Muscle layer of colon (tissue), 2 donors: ENCODE results near the gene COLGALT1.

Experiments used
- H3K27ac ChIP-seq: one replicate; pipeline ENCODE4 v1.7.0; 2013; ENCODE audit warnings: low read depth, mild to moderate bottlenecking, low read length, moderate library complexity
- H3K27me3 ChIP-seq, 2 donors: one replicate each; pipeline ENCODE4 v1.7.0; 2013; ENCODE audit warnings: low read length in 2 of 2, mild to moderate bottlenecking in 2 of 2; ENCODE audit not compliant: insufficient read depth in 2 of 2, control insufficient read depth in 1 of 2
- H3K36me3 ChIP-seq: one replicate; pipeline ENCODE4 v1.7.0; 2013; ENCODE audit warnings: mild to moderate bottlenecking, low read length; ENCODE audit not compliant: insufficient read depth
- H3K4me1 ChIP-seq: one replicate; pipeline ENCODE4 v1.7.0; 2013; ENCODE audit warnings: mild to moderate bottlenecking, low read length; ENCODE audit not compliant: insufficient read depth
- H3K4me3 ChIP-seq, 2 donors: one replicate each; pipeline ENCODE4 v1.7.0; 2013; ENCODE audit warnings: low read length in 2 of 2, low read depth in 1 of 2, mild to moderate bottlenecking in 1 of 2, moderate library complexity in 1 of 2
- H3K9ac ChIP-seq: one replicate; pipeline ENCODE4 v1.7.0; 2013; ENCODE audit warnings: low read length
- H3K9me3 ChIP-seq: one replicate; pipeline ENCODE4 v1.7.0; 2013; ENCODE audit warnings: mild to moderate bottlenecking, low read length
- donor health status: abdominal sarcoma.
- donor health status: Adenocarcinoma of cecum.

Gene COLGALT1

DNA sequence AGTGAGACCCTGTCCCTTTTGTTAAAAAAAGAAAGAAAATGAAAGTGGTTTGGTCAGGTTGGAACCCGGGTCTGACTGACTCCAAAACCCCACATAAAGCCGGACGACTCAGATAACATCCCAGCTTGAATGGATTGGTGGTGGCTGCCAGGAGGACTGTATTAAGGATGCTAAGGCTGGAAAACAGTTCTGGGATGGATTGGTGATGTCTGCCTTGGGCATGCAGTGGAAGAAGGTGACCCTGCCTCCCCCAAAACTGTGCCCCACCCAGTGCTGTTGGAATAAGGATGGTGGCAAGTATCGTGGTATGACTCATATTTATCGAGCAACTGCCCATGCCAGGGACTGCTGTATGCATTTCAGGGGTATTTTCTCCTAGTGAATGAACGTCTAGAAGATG, 18.5 kb upstream of the COLGALT1 start:
- Histone ChIP-seq H3K36me3 (no peaks in the 10 kb centered on the region), H3K9me3 (no peaks in the 10 kb centered on the region), H3K4me3 (no peak overlapping the region), H3K27me3 (peaks cover 0 to 9% of the 10 kb centered on the region in 2 donors), H3K4me1 (peaks cover 10% of the 10 kb centered on the region), H3K27ac (no peak overlapping the region), H3K9ac (no peak overlapping the region)

DNA sequence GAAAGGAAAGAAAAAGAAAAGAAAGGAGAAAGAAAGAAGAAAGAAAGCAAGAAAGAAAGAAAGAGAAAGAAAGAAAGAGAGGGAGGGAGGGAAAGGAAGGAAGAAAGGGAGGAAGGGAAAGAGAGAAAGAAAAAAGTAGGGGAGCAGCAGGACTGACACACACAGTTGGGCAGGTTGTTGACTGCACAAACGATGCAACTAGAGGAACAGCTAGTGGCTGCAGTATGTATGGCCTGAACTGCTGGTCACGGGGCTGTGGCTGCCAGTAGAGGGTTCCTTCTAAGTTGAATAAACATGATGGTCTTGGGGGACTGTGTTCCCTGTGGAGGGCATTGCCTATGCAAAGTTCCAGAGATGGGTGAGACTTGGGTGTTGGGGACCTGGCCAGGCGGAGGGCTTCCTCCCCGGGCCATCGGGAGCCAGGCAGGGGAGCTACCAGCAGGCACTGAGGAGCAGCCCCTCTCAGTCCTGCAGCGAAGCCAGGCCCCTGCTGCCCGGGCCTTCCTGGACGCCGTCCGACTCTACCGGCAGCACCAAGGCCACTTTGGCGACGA, 16.7 kb upstream of the COLGALT1 start:
- Histone ChIP-seq H3K4me1 (peaks cover 10% of the 10 kb centered on the region), H3K9ac (no peak overlapping the region), H3K27ac (no peak overlapping the region), H3K36me3 (no peaks in the 10 kb centered on the region), H3K27me3 (peaks cover 0 to 4% of the 10 kb centered on the region in 2 donors), H3K4me3 (peak overlapping the region; percentile 53 to 71), H3K9me3 (no peaks in the 10 kb centered on the region)

DNA sequence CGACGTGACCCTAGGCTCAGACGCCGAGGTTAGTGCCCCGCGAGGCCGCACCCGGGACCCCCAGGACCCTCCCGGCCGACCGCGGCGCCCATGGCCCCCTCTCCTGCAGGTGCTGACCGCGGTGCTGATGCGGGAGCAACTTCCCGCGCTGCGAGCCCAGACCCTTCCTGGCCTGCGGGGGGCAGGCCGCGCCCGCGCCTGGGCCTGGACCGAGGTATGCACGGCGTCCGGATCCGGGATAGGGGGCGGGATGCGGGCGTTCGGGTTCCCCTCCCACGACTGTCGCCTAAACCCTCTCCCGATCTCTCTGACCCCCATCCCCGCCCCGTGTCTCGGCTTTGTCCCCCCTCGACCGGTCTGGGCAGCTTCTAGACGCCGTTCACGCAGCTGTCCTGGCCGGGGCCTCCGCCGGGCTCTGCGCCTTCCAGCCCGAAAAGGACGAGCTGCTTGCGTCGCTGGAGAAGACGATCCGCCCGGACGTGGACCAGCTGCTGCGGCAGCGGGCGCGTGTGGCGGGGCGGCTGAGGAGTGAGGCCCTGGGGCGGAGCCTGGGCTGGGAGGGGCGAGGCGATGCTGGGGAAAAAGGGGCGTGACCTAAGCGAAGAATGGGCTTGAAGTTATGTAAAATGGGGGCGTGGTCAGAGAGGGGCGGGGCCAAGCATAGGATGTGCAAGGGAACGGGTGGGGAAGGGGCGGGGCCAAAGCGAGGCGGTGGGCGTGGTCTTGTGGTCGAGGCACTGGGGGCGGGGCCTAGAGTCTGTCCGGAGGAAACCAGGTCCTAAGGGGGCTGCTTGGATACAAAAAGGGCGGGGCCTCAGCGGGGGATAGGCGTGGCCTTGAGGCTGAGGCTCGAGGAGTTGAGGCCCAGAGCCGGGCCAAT, 16.0 kb upstream of the COLGALT1 start:
- Histone ChIP-seq H3K36me3 (no peaks in the 10 kb centered on the region), H3K27ac (peak overlapping the region; percentile 34), H3K4me3 (peak overlapping the region; percentile 53 to 71), H3K4me1 (peaks cover 10% of the 10 kb centered on the region), H3K9ac (no peak overlapping the region), H3K9me3 (no peaks in the 10 kb centered on the region), H3K27me3 (peaks cover 0 to 4% of the 10 kb centered on the region in 2 donors)

DNA sequence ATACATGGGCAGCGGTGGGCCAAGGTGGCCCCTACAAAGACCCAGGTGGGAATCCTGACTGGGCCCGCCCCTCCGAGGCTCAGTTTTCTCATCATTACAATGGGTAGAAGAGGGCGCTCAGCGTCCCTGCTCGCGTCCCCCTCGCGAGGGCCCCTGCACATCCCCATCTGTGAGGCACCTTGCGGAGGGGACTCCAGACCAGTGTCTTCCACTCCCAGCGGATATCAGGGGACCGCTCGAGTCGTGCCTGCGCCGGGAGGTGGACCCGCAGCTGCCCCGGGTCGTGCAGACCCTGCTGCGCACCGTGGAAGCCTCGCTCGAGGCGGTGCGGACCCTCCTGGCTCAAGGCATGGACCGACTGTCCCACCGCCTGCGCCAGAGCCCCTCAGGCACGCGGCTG, 15.3 kb upstream of the COLGALT1 start:
- H3K27me3 ChIP-seq, result peaks cover 0 to 4% of the 10 kb centered on the region in 2 donors
- no peaks in the 10 kb centered on the region for H3K9me3 ChIP-seq
- no peak overlapping the region for H3K4me3 ChIP-seq
- no peak overlapping the region for H3K9ac ChIP-seq
- H3K4me1 ChIP-seq, result peaks cover 10% of the 10 kb centered on the region
- H3K27ac ChIP-seq, result no peak overlapping the region
- H3K36me3 ChIP-seq, result no peaks in the 10 kb centered on the region

- Histone ChIP-seq H3K4me1 (peaks cover 10% of the 10 kb centered on the region), H3K4me3 (no peak overlapping the region), H3K9ac (no peak overlapping the region), H3K27me3 (peaks cover 0 to 4% of the 10 kb centered on the region in 2 donors), H3K9me3 (no peaks in the 10 kb centered on the region), H3K36me3 (no peaks in the 10 kb centered on the region), H3K27ac (no peak overlapping the region)
Measured at GRCh38 chr19:17541184-17541759, 14.2 kb upstream of the COLGALT1 start.

GRCh38 chr19:17542042-17542441, 13.4 kb upstream of the COLGALT1 start:
- Histone ChIP-seq H3K4me3 (no peak overlapping the region), H3K27ac (no peak overlapping the region), H3K27me3 (peaks cover 0 to 4% of the 10 kb centered on the region in 2 donors), H3K36me3 (no peaks in the 10 kb centered on the region), H3K4me1 (peaks cover 10% of the 10 kb centered on the region), H3K9me3 (no peaks in the 10 kb centered on the region), H3K9ac (no peak overlapping the region)

- H3K27me3 ChIP-seq, result peaks cover 0 to 4% of the 10 kb centered on the region in 2 donors
- H3K9ac ChIP-seq, result no peak overlapping the region
- no peak overlapping the region for H3K27ac ChIP-seq
- no peak overlapping the region for H3K4me3 ChIP-seq
- H3K9me3 ChIP-seq, result no peaks in the 10 kb centered on the region
- H3K4me1 ChIP-seq, result peaks cover 10% of the 10 kb centered on the region
- no peaks in the 10 kb centered on the region for H3K36me3 ChIP-seq
Measured at GRCh38 chr19:17542793-17543582, 12.5 kb upstream of the COLGALT1 start.

DNA sequence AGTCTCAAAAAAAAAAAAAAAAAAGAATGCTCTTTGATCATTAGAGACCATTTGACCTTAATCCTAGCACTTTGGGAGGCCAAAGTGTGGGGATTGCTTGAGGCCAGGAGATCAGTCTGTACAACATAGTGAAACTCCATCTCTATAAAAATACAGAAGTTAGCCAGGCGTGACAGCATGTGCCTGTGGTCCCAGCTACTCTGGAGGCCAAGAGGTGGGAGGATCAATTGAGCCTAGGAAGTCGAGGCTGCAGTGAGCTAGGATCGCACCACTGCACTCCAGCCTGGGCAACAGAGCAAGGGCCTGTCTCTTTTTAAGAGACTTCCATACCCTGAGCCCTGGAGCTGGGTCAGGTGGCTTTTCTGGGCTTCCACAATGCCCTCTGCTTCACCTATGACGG, 11.5 kb upstream of the COLGALT1 start:
- Histone ChIP-seq H3K27ac (no peak overlapping the region), H3K9me3 (no peaks in the 10 kb centered on the region), H3K9ac (no peak overlapping the region)

GRCh38 chr19:17544418-17544817, 11.0 kb upstream of the COLGALT1 start:
- no peak overlapping the region for H3K4me3 ChIP-seq
- H3K27me3 ChIP-seq, result no peaks in the 10 kb centered on the region
- H3K4me1 ChIP-seq, result peaks cover 2% of the 10 kb centered on the region
- no peaks in the 10 kb centered on the region for H3K9me3 ChIP-seq
- no peak overlapping the region for H3K27ac ChIP-seq
- H3K36me3 ChIP-seq, result no peaks in the 10 kb centered on the region
- H3K9ac ChIP-seq, result no peak overlapping the region

More for the DNA sequence above, 11.5 kb upstream of the COLGALT1 start:
- Histone ChIP-seq H3K4me3 (no peak overlapping the region), H3K27me3 (peaks cover 0 to 2% of the 10 kb centered on the region in 2 donors), H3K4me1 (peaks cover 5% of the 10 kb centered on the region), H3K36me3 (no peaks in the 10 kb centered on the region)

DNA sequence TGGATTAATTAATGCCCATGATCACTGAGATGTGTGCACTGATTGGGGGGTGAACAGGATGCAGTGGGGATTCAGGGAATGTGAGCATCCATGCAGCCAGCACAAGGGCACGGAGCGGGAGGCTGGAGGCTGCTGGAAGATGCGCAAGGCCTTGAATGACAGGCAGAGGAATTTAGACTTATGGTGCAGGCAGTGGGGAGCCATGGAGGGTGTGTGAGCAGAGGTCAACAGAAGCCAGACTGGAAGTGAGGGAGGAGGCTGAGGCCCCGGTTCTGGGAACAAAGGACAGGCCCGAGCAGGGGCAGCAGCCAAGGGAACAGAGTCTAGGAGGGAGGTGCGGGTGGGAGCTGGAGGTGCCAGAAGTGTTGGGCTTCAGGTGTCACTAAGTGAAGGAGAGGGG, 7.3 kb upstream of the COLGALT1 start:
- Histone ChIP-seq H3K27me3 (no peaks in the 10 kb centered on the region), H3K9me3 (no peaks in the 10 kb centered on the region), H3K4me3 (no peak overlapping the region), H3K27ac (no peak overlapping the region), H3K9ac (no peak overlapping the region), H3K4me1 (no peaks in the 10 kb centered on the region), H3K36me3 (no peaks in the 10 kb centered on the region)

DNA sequence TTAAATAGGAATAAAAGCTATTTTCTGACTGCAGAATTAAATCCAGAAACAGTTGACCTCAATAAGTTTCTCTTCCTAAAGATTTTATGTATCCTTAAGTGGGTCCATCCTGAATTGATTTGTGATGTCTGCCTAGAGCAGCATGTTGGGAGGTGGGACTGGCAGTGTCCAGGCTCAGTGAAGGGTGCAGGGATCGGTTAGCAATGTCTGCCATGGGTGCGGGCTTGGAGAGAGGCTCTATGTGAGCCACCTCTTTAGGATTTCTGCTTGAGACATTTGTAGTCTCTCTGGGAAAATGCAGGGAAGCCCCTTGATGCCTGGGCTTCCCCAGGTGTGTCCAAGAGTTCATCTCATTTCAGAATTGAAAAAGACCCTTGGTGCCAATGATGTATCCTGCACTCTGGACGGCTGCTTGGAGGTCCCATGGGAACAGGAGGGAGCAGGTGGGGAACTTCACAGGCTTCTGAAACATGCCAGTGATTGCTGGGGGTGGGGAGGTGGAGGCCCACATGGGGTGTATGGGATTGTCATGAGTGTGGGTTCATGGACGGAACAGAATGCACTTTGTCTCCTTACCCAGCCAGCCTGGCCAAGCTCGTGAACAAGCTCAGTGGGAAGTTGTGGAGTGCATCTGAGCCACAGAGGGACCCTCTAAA, 6.2 kb upstream of the COLGALT1 start:
- Histone ChIP-seq H3K9me3 (no peaks in the 10 kb centered on the region), H3K4me3 (no peak overlapping the region)

More for the DNA sequence above, 6.2 kb upstream of the COLGALT1 start:
- H3K27ac ChIP-seq, result no peak overlapping the region
- no peaks in the 10 kb centered on the region for H3K4me1 ChIP-seq
- no peaks in the 10 kb centered on the region for H3K27me3 ChIP-seq
- no peak overlapping the region for H3K9ac ChIP-seq
- H3K36me3 ChIP-seq, result no peaks in the 10 kb centered on the region
